ENCODE data around the gene TBX4.

- TF ChIP-seq CTCF (IDR thresholded peaks at IDR 0.05) (no peak), POLR2A (IDR thresholded peaks at IDR 0.05) (no peak), POLR2AphosphoS5 (IDR thresholded peaks at IDR 0.05) (no peak)
Measured at GRCh38 chr17:61405686-61406536, 46.3 kb upstream of the TBX4 start.

All from breast epithelium (tissue), 3 donors.